HAP-1 (cell line): ENCODE data around the gene CDC45.

Experiments
- DNase-seq, 2 experiments: peaks; one replicate each; pipeline ENCODE4 v3.0.0-alpha.2; 2016 to 2020; ENCODE audit warnings: low spot score in 2 of 2
- H3K27me3 ChIP-seq: fragments of 250-450 bp; sonication (Bioruptor Pico); 2 replicates; pipeline ENCODE4 v1.5.1; 2020; ENCODE audit warnings: low read depth, mild to moderate bottlenecking, moderate library complexity
- H3K36me3 ChIP-seq: fragments of 250-450 bp; sonication (Bioruptor Pico); replicated peaks from 2 replicates; pipeline ENCODE4 v1.5.1; 2020; ENCODE audit warnings: mild to moderate bottlenecking
- H3K4me1 ChIP-seq: fragments of 250-450 bp; sonication (Bioruptor Pico); 2 replicates; pipeline ENCODE4 v1.5.1; 2020; ENCODE audit warnings: mild to moderate bottlenecking
- H3K4me3 ChIP-seq: fragments of 250-450 bp; sonication (Bioruptor Pico); 2 replicates; pipeline ENCODE4 v1.5.1; 2020; ENCODE audit warnings: mild to moderate bottlenecking, moderate library complexity
- H3K9me3 ChIP-seq: fragments of 250-450 bp; sonication (Bioruptor Pico); 2 replicates; pipeline ENCODE4 v1.5.1; 2020; ENCODE audit warnings: mild to moderate bottlenecking, moderate library complexity
- in situ Hi-C: fragments of 300-500 bp; cut with MboI; formaldehyde crosslinking; loops from 3 replicates; pipeline ENCODE4 v1.14.3; 2020; ENCODE audit warnings: low sequenced_read_pairs, inconsistent platforms, mixed read lengths

CDC45 gene

GRCh38 chr22:19569976-19570375 lies 90.3 kb downstream of the CDC45 start:
- Histone ChIP-seq H3K4me1 (no peaks in the 10 kb centered on the region), H3K4me3 (no peak overlapping the region), H3K9me3 (no peaks in the 10 kb centered on the region), H3K27me3 (no peaks in the 10 kb centered on the region), H3K36me3 (no peaks in the 10 kb centered on the region)
- DNase-seq, result no peak
- in situ Hi-C loops, result no loop called here
